Measurements from ENCODE around the gene RASSF9. TPM values are rescaled to one million over a fixed set of nuclear protein-coding genes. Genes with fewer than 3 reads are reported as not detected.

Gene RASSF9
- polyA plus RNA-seq (ENCODE audit: insufficient read length in 12 of 12) = 1 to 10 TPM in 11 of 12 donors, not detected in 1; 2.0 to 4.9 (median 3.2) TPM
- long read RNA-seq, donor 1, full-length matches to known transcripts = 1 of 1 reads
- long read RNA-seq, donor 1, partial matches to known transcripts = 0 of 1 reads
- long read RNA-seq, donor 1, other reads (novel, unspliced or antisense) = 0 of 1 reads
- long read RNA-seq, donor 2, full-length matches to known transcripts = 1 of 1 reads
- long read RNA-seq, donor 2, partial matches to known transcripts = 0 of 1 reads
- long read RNA-seq, donor 2, other reads (novel, unspliced or antisense) = 0 of 1 reads
- long read RNA-seq, donor 3, full-length matches to known transcripts = 1 of 1 reads
- long read RNA-seq, donor 3, partial matches to known transcripts = 0 of 1 reads
- long read RNA-seq, donor 3, other reads (novel, unspliced or antisense) = 0 of 1 reads
- long read RNA-seq, donor 4, full-length matches to known transcripts = 1 of 1 reads
- long read RNA-seq, donor 4, partial matches to known transcripts = 0 of 1 reads
- long read RNA-seq, donor 4, other reads (novel, unspliced or antisense) = 0 of 1 reads
- long read RNA-seq, donor 5 = 0 reads
- long read RNA-seq, donor 6, full-length matches to known transcripts = 1 of 1 reads
- long read RNA-seq, donor 6, partial matches to known transcripts = 0 of 1 reads
- long read RNA-seq, donor 6, other reads (novel, unspliced or antisense) = 0 of 1 reads
- long read RNA-seq, donor 7 = 0 reads
- long read RNA-seq, donor 8, full-length matches to known transcripts = 1 of 1 reads
- long read RNA-seq, donor 8, partial matches to known transcripts = 0 of 1 reads
- long read RNA-seq, donor 8, other reads (novel, unspliced or antisense) = 0 of 1 reads
- long read RNA-seq, donor 9, full-length matches to known transcripts = 1 of 1 reads
- long read RNA-seq, donor 9, partial matches to known transcripts = 0 of 1 reads
- long read RNA-seq, donor 9, other reads (novel, unspliced or antisense) = 0 of 1 reads
- long read RNA-seq, donor 10, full-length matches to known transcripts = 4 of 4 reads
- long read RNA-seq, donor 10, partial matches to known transcripts = 0 of 4 reads
- long read RNA-seq, donor 10, other reads (novel, unspliced or antisense) = 0 of 4 reads
- long read RNA-seq, donor 11, full-length matches to known transcripts = 2 of 2 reads
- long read RNA-seq, donor 11, partial matches to known transcripts = 0 of 2 reads
- long read RNA-seq, donor 11, other reads (novel, unspliced or antisense) = 0 of 2 reads

DNA sequence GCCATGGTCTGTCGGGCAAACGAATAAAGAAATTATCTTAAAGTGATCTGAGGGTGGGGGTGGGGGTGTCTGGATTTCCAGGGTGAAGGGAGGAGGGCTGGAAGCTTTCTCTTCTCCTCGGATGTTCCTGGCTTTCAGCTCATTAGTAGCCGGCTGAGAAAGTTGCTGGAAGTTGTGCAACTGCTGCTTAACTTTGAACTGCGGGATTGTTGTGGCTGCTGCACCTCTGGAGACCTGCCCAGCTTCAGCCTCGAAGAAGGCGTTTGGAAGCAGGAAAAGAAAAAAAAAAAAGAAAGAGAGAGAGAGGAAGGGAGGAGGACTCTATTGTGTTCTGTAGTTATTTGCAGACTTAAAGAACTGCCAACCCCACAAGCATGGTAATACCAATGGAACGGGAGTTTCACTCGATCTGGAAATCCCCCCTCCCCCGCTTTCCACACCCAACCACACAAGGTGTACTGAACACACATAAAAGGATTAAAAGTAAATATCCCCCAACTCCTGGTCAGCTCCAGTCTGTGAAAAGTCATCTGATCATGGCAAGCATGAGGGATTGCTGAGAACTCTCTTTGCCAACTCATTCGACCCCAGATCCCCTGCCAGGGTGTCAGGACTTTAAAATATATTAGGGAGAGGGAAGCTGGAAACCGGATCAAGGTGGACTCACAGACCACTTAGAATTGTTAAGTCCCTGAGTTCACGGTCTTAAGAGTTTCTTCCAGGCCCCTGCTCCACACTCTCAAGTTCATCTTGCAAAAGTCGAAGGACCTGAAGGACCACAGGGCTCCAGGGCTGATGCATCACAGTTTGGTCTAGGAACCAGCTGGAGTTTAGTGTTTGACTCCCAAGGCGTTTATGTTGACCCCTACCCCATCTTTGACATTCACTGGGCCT is at the start of gene RASSF9:
Gene RASSF9 (minus strand): TSS at position 213 of the 894 bp plus-strand sequence. CDS start 208 bp downstream, at position 5.
- DNase-seq = peak; percentile 69

DNA sequence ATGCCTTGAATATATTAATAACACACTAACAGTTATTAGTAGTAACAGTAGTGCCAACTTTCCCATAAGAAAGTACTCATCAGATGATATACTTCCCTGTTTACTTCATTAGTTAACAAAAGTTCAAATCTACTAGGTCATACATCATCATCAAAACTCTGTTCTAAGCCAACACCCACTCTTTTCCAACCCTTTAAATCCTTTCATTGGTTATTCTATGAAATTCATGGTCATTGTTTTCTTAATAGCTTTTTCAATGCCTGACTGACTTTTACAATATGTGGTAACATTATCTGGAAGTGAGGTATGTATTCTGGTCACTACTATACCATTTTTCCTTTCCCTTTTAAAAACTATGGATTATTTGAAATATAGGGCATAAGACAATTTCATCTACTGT is 47.6 kb upstream of the RASSF9 start:
- no peak for DNase-seq

DNA sequence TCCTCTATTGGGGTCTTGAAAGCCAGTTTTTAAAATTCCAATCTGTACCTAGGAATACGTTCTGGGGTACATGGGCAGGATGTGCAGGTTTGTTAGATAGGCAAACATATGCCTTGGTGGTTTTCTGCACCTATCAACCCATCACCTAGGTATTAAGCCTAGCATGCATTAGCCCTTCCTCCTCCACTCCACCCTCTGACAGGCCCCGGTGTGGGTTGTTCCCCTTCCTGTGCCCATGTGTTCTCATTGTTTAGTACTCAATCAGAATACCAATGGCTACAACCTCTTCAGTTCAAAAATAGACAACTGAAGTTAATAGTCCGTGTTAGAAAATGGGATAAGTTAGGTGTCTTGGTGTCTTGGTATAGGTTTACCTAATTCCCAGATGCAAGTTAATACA is 41.2 kb upstream of the RASSF9 start:
- no peak for DNase-seq

DNA sequence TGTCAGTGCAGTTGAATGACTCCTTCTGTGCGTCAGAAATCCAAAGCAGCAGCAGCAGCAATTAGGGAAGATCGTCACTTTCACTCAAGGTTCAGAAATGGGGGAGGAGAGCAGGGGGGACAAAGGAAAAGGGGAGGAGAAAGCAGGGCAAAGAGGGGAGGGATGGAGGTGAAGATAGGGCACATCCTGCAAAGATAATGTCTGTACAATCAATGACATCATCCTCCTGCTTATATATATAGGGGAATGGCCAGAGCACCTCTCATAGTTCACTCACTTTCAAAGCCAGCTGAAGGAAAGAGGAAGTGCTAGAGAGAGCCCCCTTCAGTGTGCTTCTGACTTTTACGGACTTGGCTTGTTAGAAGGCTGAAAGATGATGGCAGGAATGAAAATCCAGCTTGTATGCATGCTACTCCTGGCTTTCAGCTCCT is 37.8 kb upstream of the RASSF9 start, which contains the start of gene NTS:
Gene NTS (plus strand): TSS at position 265 of the 431 bp plus-strand sequence. CDS start 109 bp downstream, at position 374.
- DNase-seq = no peak

DNA sequence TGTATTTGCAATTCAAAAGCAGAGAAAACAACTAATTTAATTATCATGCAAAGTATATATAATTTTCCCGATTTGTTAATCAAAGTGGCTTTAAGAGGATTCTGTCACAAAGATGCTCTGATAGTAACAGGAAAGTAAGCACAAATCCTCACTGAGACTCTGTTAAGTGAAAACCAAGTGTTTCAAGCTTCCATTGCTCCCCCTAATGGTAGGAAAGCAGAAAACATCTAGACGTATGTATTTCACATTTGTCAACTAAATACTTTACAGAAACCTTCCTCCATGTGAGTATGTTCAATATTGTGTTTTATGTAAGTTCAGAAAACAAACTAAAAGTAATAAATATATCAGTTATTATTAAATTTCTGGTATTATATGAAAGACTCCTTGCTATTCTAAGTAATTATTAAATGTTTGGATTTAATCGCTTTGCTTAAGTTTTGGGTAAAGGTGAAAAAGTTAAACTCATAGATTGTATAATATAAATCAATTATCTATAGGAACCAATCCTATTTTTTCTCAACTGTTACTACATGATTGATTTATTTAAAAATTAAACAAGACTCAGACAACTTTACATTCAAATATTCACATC is 36.4 kb upstream of the RASSF9 start:
- peak; percentile 47 for DNase-seq

DNA sequence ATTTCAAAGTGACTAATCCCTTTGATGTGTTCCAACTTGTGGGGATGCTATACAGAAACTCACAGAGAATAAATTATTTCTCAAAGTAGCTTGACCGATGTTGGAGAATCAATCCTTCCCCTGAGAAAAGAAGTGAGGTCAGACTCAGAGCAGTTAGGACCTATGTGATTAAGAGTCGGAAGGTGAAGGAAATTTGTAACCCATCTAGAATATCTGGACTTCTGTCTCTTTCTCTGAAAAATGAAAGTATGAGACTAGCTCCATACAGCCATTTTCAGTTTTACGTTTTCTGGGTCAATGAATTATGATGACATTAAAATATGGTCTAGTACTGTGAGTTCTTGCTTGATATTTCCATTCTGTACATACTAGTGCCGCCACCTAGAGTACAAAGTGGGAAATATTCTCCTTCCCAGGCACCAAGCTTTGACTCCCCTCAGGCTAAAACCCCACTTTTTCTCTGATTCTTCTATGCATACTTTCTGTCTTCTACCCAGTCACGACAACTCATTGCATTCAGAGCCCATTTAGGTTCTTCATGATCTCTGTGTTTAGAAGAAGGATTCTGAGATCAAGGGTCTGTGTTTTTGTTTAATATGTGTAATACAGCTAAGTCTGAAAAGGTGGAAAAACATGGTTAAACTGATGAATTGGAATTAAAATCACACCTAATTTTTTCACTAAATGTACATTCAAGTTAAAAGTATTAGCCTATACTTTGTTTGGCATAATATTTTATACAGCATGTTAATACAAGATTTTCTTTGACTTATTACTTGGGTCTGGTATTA is 31.0 kb upstream of the RASSF9 start:
- peak; percentile 71 for DNase-seq

DNA sequence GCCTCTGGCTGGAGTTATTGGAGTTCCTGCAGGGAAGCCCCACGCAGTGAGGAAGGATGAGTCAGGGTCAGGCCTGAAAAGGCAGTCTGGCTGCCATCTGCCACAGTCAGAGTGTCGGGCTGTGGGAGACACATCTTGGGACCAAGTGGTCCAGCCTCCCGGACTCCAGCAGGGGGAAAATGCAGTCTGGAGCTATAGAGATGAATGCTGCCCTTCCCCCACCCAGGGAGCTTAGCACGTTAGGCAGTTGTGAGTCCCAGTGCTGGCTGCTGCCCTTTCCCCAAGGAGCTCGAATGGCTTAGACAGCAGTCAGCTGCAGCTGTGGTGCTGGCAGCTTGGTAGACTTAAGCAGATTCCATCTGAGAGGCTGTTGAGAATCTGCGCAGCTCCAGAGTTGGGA is 29.7 kb upstream of the RASSF9 start:
- DNase-seq = peak; percentile 7

DNA sequence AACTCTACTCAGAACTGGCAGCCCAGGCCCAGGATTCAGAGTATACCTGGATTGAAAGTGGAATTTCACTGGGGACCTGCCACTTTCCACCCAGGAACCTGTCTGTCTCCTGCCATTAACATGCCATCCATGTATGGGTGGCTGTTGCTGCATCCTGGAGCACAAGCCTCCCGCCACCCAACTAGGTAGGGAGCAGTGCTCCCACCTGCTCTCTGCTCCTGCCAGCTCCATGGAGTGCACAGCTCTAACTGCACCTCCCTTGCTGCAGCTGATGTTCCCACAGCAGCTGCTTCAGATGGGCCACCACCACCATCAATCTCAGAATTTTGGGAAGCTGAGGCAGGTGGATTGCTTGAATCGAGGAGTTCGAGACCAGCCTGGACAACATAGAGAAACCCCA is 20.8 kb upstream of the RASSF9 start:
- DNase-seq = no peak

DNA sequence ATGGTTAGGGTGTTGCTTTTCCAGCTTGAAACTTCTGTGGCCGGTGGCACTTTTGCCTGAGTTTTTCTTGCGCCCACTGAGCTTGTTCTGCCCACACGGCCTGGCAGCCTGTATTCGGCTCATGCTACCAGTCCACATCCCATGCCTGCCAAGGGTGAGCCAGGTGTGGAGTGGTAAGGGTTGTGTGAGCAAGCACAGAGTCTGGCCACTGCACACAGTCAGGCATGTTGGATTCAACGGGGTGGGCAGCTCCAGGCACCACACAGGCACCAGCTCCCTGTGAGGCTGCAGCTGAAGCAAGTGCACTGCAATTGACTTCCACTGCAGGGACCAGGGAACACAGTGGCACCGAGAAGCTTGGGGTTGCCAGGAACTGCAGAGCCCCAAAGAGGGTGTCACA is 19.1 kb upstream of the RASSF9 start:
- DNase-seq = no peak

DNA sequence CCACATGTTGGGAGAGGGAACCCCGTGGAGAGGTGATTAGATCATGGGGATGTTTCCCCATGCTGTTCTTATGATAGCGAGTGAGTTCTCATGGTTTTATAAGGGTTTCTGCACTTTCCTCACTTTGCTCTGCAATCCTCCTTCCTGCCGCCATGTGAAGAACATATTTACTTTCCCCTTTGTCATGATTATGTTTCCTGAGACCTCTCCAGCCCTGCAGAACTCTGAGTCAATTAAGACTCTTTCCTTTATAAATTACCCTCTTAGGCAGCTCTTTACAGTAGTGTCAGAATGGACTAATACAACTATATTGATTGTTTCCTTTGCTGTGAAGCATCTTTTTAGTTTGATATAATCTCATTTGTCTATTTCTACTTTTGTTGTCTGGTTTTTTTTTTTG is 13.1 kb upstream of the RASSF9 start:
- no peak for DNase-seq

DNA sequence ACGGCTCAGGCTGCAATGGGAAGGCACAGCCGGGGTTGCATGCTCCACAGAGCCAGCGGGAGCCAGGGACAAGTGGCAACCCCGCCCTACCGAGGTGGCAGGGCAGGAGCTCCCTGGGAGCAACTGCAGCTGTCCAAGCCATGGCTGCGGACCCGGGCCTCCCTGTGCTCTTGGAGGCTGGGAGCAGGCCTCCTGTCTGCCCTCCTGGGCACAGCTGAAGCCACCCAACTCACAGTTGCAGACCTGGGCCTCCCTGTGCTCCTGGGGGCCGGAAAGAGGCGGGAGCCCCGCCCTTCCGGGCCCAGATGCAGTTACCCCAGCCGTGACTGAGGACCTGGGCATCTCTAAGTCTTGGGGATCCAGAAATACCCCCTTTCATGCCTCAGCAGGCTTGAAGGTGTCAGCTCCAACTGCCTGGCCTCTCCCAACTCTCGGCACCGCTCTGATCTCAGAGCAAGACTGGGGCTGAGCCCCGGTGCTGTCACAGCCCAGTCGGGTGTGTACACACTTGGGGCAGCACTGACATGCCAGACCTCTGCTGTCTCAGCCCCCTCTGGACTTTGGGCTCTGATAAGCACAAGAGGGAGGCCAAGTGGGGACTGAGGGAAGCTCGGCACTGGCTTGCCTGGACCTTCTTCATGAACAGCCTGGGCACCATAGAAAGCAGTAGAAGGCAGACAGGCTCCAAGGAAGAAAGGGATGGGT is 7.5 kb upstream of the RASSF9 start:
- DNase-seq = no peak

DNA sequence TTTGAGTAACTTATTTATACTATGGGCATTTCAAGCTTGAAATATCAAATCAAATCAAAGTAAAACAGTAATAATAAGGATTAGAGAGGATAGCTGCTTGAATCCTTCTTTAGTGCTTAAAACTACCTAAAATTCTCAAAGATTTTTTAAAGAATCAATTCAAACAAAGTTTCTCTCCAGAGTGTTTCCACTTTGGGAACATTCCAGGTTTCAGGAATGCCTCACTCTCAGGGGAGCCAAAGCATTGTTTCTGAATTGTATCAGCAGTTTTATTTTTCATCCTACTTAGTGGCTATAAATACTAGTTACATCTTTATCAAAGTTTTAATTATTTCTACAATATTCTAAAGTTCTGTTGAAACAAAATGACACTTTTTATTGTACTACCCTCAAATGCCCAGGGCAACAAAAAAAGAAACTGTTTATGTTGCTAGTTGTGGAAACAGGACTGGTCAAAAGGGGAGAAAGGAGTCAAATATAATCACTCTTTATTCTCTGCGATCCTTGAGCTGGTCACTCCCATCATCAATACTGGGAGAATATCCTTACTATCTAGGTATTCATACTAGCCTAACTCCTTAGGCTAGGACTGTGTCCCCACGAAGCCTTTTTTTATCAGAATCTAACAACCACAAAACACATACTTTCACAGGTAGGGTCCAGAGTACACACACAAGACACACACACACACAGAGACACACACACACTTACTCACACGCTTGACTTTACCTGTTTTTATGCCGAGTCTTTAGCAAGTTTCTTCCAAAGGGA is 598 bp downstream of the RASSF9 start:
- peak; percentile 44 for DNase-seq

DNA sequence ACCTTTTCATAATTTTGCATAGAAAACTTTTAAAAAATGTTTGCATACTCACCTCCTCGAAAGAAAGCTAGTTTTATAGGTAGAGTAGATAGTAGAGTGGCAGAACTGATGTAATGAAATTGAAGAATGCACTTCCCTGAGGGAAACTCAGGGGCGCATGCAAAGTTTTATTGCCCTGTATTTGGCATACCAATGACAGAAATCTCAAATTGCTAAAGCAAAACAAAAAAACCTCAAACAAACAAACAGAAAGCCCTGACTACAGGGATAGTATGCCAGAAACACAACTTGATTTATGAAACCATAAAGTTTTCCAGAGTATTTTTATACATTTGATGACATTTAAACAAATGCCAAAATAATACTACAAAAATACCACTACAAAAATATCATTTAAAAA is 1.8 kb downstream of the RASSF9 start:
- no peak for DNase-seq

DNA sequence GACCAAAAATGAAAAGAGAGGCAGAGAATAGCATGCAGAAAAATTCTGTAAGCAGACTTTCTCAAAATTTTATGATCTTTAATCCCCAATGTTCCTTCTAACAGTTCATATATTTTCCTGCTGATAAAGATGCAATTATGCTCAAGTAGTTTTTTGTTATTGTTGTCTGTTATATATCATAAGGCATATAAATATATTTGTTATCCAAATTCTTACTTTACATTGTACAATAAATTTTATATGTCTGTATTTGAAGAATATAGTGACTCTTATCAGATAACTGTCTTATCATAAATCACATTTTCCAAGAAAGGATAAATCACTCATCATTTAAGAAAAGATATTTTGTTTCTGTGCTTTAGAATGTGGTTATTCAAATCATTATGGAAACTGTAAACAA is 2.6 kb downstream of the RASSF9 start:
- DNase-seq = no peak

DNA sequence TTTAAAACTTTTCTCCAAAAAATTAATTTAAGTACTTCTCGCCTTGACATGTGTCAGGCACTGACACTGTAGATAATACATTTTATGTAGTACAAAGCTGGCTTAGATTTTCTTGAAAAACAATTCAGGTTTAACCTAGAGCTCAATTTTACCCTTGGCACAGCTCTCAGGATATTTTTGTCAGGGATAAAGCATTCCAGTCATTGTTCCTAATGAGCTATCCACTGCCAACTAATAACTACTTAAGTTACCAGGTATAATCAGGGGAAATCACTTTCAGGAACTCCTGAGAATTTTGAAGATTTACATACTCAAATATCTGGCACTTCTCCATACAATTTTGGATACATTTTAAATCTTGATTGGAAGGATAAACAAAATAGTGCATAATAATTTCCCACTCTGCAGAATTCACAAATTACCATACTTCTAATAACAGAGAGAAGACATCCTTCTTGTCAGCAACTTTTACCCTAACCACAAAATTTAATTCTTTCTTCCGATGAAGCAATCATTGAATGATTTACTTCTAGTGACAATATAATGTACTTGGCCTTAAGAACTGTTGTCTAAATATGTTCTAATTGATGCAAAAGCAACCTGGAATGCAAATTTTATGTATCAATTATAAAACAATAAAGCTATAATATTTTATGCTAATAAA is 4.8 kb downstream of the RASSF9 start:
- DNase-seq = no peak

DNA sequence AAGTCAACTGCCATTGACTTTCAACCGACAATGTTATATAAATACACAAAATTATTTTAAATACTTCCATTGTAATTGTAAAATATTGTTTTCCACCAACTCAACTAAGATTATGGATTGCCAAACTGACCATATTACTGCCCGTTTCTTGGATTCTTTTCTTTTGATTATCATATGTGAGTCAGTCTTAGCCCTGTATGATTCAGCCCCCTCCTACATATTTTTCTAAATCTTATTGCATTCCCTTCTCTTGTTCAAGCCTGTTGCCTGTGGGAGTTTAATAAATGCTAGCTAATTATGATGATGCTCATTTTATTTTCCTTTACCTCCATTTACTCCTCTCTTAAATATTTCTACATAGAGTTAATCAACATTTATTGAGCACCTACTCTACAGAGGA is 6.8 kb downstream of the RASSF9 start:
- DNase-seq = no peak

DNA sequence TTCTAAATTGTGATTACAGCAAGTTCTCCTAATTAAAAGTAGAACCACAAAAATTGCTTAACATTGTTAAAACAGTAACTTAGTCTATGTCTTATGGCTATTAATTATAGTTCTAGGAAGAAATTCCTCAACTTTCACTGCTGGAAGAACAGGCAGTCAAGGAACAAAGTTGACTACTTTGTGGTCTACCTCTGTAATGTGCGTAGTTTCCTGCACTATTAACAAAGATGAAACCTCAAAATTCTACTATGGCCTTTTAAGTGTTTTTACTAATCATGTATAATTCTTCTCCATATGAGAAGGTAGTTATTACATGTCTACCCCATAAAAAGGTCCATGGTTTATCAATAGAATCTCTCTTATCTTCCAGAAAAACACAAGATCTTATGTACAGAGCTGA is 7.6 kb downstream of the RASSF9 start:
- DNase-seq = no peak

DNA sequence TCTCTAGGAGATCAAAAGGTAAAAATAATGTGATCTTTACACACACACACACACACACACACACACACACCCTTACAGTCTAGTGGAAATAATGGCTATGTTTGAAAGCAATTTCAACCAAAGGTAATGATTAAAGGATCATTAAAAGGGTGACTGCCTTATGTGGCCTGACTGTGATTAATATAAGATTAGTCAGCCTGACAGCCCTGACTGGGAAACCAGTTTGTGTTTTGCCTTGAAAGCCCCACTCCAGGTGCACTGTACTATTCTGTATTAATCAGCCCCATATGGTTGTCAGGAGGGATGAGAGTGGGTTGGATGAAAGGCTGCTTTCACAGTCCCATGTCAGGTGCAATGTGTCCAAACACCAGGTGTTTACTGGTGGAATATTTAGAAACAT is 10.5 kb downstream of the RASSF9 start:
- DNase-seq = no peak
